ENCODE measurements around the gene INSR.

DNA sequence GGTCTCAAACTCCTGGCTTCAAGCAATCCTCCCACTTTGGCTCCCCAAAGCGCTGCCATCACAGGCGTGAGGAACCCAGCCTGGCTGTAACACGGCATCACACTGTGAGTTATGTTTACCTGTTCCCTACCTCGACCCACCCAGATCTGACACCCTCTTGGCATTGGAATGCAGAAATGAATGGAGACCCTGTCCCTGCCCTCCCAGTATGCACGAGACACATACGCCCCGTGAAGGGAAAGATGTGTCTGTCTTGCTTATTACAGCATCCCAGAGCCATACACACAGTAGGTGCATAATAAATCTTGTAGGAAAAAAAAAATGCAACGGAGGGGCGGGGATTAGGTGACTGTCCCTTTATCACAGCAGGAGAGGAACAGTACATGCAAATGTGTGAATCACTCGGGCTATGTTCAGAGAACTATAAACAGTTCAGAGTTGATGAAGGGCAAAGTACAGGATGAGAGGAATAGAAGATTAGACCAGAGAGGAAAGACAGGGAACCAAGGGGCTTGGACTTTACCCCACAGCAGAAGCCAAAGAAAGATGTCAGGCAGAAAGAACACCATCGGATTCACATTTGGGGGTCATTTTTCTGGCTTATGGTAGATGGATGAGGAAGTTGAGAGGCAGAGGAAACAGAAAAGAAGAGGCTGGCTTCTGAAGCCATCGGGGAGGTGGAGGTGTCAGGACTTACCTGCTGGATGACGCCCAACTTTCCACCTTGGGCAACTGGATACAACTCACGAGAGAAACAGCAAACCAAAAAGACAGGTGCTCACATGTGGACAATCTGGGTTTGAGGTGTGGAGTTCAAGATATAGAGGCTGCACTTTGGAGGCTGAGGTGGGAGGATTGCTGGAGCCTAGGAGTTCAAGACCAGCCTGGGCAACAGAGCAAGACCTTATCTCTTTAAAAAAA is 94.3 kb downstream of the INSR start:
- TF ChIP-seq POLR2AphosphoS5 (IDR thresholded peaks at IDR 0.05; ENCODE audit: low read depth, low read length) (no peak), SIN3A (conservative IDR thresholded peaks at IDR 0.05 in 1 of 2, IDR thresholded peaks at IDR 0.05 in 1 of 2; ENCODE audit: low read depth in 1 of 2, low read length in 2 of 2) (no peak), ZNF274 (IDR thresholded peaks at IDR 0.05; ENCODE audit: borderline replicate concordance, extremely low read depth, low read length) (no peak), RNF2 (IDR thresholded peaks at IDR 0.05; ENCODE audit: borderline replicate concordance, low read depth, low read length, missing control alignments, poor library complexity, severe bottlenecking) (no peak), TAF1 (IDR thresholded peaks at IDR 0.05; ENCODE audit: low read depth, low read length) (no peak), YY1 (IDR thresholded peaks at IDR 0.05; ENCODE audit: low read depth, low read length) (no peak), GTF2F1 (IDR thresholded peaks at IDR 0.05; ENCODE audit: borderline replicate concordance, low read depth, low read length) (no peak), ASH2L (IDR thresholded peaks at IDR 0.05; ENCODE audit: low read length) (no peak), RAD21 (IDR thresholded peaks at IDR 0.05 in 1 of 2, conservative IDR thresholded peaks at IDR 0.05 in 1 of 2; ENCODE audit: low read depth in 2 of 2, low read length in 2 of 2) (no peak), POLR2A (IDR thresholded peaks at IDR 0.05; ENCODE audit: control extremely low read depth in 1 of 2, low read depth in 2 of 2, low read length in 2 of 2) (no peak)
- TF ChIP-seq, protein P1, sequence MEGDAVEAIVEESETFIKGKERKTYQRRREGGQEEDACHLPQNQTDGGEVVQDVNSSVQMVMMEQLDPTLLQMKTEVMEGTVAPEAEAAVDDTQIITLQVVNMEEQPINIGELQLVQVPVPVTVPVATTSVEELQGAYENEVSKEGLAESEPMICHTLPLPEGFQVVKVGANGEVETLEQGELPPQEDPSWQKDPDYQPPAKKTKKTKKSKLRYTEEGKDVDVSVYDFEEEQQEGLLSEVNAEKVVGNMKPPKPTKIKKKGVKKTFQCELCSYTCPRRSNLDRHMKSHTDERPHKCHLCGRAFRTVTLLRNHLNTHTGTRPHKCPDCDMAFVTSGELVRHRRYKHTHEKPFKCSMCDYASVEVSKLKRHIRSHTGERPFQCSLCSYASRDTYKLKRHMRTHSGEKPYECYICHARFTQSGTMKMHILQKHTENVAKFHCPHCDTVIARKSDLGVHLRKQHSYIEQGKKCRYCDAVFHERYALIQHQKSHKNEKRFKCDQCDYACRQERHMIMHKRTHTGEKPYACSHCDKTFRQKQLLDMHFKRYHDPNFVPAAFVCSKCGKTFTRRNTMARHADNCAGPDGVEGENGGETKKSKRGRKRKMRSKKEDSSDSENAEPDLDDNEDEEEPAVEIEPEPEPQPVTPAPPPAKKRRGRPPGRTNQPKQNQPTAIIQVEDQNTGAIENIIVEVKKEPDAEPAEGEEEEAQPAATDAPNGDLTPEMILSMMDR (IDR thresholded peaks at IDR 0.05; ENCODE audit: control extremely low read depth in 1 of 3, insufficient read depth in 1 of 3, low read depth in 1 of 3, low read length in 3 of 3), result no peak
- TF ChIP-seq, protein P2, sequence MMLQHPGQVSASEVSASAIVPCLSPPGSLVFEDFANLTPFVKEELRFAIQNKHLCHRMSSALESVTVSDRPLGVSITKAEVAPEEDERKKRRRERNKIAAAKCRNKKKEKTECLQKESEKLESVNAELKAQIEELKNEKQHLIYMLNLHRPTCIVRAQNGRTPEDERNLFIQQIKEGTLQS (IDR thresholded peaks at IDR 0.05; ENCODE audit: insufficient read depth, low read depth, low read length), result no peak

Data from H1 (cell line).